ENCODE measurements around the gene PNLIPRP2. TPM values are rescaled to one million over a fixed set of nuclear protein-coding genes. Genes with fewer than 3 reads are reported as not detected.

The PNLIPRP2 gene
- total RNA-seq, 1 donor from 2014 or later: not detected

GRCh38 chr10:116674901-116675423 lies 54.2 kb downstream of the PNLIPRP2 start:
- no peak for DNase-seq (ENCODE audit: low spot score)
- intact Hi-C loops (cut with DNase I): no loop called here

DNA sequence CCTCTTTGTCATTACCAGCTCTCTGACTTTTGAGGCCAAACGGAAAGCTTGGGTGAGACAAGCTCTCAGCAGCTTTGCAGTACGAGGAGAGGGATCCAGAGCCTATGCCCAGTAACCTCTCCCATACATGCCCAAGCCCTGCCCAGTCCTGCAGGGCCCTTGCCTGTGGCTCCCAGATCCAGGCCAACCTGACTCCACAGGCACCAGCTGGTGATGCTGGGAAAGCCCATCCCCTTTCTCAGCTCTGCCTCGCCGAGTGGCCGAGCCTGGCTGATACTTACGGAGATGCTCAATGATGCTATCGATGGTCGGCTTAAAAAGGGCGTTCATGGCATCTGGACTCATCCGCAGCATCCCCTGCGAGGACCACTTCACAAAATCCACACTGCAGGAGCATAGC lies 55.4 kb downstream of the PNLIPRP2 start:
- intact Hi-C loops (cut with DNase I): no loop called here

GRCh38 chr10:116676633-116677032 lies 55.9 kb downstream of the PNLIPRP2 start:
- intact Hi-C loops (cut with DNase I): no loop called here
- no peak for DNase-seq (ENCODE audit: low spot score)

More for the DNA sequence above, 55.4 kb downstream of the PNLIPRP2 start:
- DNase-seq (ENCODE audit: low spot score): no peak

GRCh38 chr10:116679351-116679750 lies 58.6 kb downstream of the PNLIPRP2 start:
- DNase-seq (ENCODE audit: low spot score): no peak
- intact Hi-C loops (cut with DNase I): no loop called here

GRCh38 chr10:116683166-116683565 lies 62.4 kb downstream of the PNLIPRP2 start:
- DNase-seq (ENCODE audit: low spot score): no peak
- intact Hi-C loops (cut with DNase I): loop anchor here (2.0 to 5.0 kb wide), 2 partner anchors 60 to 484 kb away; partner anchors contain the start of gene HSPA12A

- intact Hi-C loops (cut with DNase I): loop anchor here (2.0 to 5.0 kb wide), 2 partner anchors 59 to 483 kb away; partner anchors contain the start of gene HSPA12A
- DNase-seq (ENCODE audit: low spot score): no peak
These were observed 63.1 kb downstream of the PNLIPRP2 start for GRCh38 chr10:116683821-116684220.

- intact Hi-C loops (cut with DNase I): loop anchor here (5.0 kb wide), 1 partner anchor 483 kb away; no protein-coding TSS in a partner anchor
- no peak for DNase-seq (ENCODE audit: low spot score)
These were observed 64.0 kb downstream of the PNLIPRP2 start for GRCh38 chr10:116684781-116685180.

DNA sequence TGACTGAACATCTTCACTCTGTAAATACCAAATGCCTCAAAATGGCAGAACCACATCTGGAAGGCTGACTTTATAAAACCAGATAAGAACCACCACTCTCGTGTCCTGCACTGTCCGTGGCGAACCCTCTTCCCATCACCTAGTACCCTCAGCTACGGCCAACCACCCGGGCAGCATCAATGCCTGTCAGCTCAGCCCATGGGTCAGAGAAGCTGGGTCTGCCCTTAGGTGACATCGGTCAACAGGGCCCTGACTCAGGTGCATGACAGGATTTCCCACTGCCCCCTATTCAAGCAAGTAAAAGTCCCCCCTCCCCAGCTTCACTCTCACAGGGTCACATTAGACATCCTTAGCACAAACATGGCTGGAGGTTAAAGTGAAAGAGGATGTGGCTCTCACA lies 65.1 kb downstream of the PNLIPRP2 start:
- no peak for DNase-seq (ENCODE audit: low spot score)

DNA sequence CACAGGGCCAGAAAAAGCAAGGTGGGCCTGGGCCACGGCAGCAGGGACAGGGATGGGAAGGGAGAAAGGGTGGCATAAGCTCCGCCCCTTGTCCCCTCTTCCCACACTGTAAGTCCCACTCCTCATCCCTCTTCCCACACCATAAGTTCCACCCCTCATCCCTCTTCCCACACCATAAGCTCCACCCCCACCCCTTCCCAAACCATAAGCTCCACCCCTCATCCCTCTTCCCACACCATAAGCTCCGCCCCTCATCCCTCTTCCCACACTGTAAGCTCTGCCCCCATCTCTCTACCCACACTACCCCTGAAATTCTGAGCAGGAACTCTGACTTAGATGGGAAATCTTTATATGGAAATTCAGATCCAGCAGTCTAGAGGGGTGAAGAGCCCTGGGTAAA lies 65.9 kb downstream of the PNLIPRP2 start:
- intact Hi-C loops (cut with DNase I): no loop called here

More for the DNA sequence above, 65.1 kb downstream of the PNLIPRP2 start:
- intact Hi-C loops (cut with DNase I): no loop called here

DNA sequence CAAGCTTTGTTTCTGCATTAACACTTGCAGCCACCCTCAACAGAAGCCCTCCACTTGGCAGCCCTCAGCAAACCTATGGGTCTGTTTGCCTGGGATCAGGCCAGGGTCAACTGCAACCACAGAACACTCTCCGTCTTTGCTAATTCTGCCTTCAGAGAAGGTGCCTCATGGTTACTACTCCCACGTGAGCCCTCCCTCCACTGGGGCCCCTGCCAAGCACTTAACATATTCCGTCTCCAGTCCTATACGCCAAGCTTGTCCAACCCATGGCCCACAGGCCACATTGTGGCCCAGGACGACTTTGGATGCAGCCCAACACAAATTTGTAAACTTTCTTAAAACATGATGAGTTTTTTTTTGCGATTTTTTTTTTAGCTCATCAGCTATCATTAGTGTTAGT lies 66.9 kb downstream of the PNLIPRP2 start:
- DNase-seq (ENCODE audit: low spot score): no peak
- intact Hi-C loops (cut with DNase I): no loop called here

More for the DNA sequence above, 65.9 kb downstream of the PNLIPRP2 start:
- no peak for DNase-seq (ENCODE audit: low spot score)

- intact Hi-C loops (cut with DNase I): no loop called here
- DNase-seq (ENCODE audit: low spot score): no peak
These were observed 67.5 kb downstream of the PNLIPRP2 start for GRCh38 chr10:116688241-116688711.

- intact Hi-C loops (cut with DNase I): no loop called here
- no peak for DNase-seq (ENCODE audit: low spot score)
These were observed 68.2 kb downstream of the PNLIPRP2 start for GRCh38 chr10:116688741-116689495.

DNA sequence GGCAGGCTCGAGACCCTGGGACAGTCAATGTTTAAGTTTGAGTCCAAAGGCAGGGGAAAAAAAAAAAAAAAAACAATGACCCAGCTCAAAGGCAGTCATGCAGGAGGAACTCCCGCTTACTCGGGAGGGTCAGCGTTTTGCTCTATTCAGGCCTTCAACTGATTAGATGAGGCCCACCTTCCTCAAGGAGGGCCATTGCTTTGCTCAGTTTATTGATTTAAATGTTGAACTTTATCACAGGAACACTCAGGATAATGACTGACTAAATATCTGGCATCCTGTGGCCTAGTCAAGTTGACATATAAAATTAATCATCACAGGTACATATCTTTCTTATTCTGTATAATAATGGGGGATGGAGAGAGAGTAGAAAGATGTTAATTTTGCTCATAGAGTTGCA lies 69.0 kb downstream of the PNLIPRP2 start:
- no peak for DNase-seq (ENCODE audit: low spot score)
- intact Hi-C loops (cut with DNase I): no loop called here

DNA sequence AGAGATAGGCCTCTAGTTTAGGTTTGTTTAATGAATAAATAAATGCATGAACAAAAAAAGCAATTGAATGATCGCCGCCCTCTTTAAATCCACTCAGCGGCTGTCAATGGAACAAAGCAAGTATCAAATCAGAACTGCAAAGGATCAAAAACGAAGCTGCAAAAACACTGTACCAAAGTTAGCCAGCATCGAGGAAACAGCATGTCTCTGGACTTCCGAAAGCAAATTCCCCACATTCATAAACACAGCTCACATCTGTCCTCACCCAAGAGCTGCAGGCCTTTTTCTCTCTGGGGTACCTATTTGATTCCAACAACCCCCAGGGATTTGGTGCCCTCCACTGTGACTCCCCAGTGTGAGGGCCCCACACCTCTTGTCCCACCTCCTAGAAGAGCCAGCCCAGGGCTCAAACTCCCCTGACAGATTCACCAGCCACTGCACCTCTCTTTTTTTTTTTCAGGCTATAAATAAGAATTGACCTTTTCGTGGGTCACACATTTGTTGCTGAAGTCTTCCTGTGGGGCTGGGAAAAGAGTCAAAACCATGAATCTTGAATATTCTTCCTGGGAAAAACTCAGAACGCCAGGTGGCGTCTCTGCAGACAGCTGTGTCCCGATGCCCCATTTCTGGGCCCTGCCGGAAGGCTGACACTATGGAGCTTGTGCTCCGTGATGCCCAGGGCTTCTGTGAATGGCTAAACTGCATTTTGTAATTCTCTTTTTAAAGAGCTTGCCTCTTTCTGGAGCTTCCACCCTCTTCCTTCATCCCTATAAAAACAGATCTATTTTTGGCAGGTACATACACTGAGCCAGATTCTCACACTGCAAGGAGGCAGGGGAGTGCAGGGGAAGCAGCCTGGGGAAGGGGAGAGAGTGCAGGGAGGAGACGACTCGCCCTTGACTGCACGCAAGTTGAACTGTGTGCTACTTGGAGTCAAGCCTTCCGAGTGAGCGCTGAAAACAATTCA lies 69.9 kb downstream of the PNLIPRP2 start:
- no peak for DNase-seq (ENCODE audit: low spot score)

DNA sequence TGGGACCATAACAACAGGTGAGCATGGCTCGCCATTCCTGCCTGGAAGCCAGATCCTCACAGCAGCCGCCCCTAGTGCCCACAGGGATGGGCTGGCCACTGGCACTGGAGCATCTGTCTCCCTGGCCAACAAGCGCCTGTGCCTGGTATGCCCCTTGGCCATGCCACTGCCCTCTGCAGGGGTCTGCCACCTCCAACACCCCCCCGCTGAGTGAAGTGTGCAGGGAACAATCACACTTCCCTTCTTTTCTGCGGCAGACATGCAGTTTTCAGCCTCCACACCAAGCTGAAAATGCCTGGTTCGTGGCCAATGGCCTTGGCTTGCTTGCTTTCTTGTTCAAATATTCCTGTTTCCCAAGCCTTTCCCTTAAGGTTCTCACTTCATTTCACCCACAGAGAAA lies 70.9 kb downstream of the PNLIPRP2 start:
- intact Hi-C loops (cut with DNase I): no loop called here
- DNase-seq (ENCODE audit: low spot score): no peak

More for the DNA sequence above, 69.9 kb downstream of the PNLIPRP2 start:
- intact Hi-C loops (cut with DNase I): no loop called here

- DNase-seq (ENCODE audit: low spot score): no peak
- intact Hi-C loops (cut with DNase I): no loop called here
These were observed 71.5 kb downstream of the PNLIPRP2 start for GRCh38 chr10:116692225-116692624.

DNA sequence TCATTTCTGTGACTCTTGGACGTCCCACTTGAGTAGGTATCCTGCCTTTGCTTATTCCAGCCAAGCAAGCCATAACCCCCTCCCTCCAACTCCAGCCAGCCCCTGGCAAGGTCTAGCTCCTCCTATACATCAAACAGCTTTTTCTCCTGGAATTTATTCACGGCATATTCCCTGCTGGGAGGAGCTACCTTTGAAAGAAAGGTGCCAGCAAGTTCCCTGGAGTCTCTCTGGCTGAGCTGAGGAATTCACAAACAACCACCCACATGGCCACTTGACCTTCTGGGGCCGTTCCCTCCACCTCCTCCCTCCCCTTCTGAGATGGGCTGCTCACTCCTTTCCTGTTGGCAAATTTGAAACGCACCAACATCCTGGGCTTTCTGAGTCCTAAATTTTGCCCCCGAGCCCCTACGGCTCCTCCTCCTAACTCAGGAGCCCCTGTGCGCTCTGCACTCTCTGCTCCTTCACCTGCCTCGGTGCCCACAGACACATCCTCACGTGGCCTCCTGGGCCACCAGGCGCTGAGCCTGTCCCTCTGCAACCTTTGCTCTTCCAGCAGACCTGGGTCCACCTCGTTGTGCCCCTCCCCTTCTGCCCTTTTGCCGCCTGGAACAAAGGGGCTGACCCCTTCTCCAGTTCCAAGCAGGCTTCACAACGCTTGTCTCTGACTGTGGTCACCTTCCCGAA lies 73.6 kb downstream of the PNLIPRP2 start:
- DNase-seq (ENCODE audit: low spot score): no peak
- intact Hi-C loops (cut with DNase I): no loop called here
